GM19023 (cell line): ENCODE results near the gene XYLT1.

Experiments used
- ATAC-seq: cut with Tn5 transposase; IDR thresholded peaks from one replicate; pipeline ENCODE4 v1.9.1; 2021; ENCODE audit warnings: mild to moderate bottlenecking, moderate library complexity; ENCODE audit not compliant: unreplicated experiment

Gene XYLT1

DNA sequence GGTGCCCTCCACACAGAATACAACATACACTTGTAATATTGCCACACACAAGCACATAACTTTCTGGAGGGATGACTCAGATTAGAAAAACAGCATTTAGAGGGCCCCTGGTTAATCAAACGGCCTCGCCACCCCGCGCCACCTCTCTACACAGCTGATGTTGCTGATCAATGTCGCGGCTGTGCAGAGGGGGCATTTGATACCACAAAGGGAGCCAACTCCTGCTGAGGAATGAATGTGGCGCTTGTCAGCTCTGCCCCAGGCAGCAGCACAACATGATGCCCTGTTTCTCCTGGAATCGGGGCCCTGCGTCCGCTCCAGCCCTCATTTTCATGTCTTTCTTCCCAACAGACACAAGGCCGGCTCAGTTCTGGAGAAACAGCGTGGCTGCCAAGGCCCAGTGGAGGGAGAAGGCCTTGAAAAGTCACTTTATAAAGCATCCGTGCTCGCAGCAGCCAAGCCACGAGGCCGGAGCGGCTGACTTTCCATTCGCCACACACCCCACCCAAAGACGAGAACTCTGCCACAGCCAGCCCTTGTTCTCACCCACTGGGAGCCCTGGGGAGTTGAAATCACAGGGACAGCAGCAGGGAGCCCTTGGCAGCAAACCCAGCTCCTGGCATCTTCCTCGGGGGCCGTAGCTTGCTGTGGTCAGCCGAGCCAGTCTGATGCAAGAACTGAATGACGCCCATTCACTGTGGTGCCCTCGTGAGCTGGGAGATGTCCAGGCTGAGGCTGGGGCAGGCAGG lies 65.6 kb downstream of the XYLT1 start:
- no peak for ATAC-seq

DNA sequence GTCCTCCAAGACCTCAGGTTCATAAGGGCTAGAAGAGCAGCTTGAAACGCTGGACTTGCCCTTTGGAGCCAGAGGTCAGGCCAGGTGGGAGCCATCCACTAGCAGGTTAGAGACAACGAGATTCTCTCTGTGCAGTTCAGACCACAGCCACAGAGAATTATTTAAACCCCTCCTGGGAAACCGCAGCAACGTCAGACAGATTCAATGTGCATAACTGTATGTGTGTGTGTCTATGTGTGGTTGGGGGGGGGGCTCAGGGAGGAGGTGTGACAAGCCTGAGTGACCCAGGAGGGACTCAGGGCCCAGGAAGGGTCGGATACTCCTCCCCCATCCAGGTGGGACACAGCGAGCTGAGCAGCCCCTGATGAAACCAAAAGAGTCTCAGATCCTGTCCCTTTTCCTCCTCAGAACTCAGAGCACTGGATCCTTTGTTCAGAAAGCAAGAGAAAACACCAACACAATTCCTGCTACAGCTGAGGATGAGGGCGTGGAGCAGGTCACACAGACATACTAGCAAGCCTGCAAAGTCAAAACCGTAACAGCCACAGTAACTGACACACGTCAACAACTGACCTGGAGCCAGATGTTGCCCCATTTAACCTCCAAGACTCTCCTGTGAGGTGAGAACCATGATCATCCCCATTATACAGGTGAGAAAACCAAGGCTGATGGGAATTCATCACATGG lies 66.8 kb downstream of the XYLT1 start:
- no peak for ATAC-seq

DNA sequence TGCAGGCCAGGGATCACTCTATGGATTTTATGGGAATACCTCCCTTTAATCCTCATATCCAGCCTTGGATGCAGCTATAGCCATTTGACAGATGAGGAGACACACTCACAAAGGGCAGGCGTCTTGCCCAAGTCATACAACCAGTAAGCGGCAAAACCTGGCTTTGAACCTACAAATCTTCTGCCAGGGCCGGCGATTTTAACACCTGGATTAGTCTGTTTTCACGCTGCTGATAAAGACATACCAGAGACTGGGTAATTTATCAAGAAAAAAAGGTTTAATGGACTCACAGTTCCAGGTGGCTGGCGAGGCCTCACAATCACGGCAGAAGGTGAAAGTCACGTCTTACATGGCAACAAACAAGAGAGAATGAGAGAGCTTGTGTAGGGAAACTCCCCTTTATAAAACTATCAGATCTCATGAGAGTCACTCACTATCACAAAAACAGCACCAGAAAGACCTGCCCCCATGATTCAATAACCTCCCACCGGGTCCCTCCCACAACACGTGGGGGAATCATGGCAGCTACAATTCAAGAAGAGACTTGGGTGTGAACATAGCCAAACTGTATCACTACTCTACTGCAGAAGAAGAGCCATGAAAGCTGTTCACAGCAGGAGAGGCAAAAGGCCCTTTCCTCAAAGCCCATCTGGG lies 67.5 kb downstream of the XYLT1 start:
- ATAC-seq, result no peak

DNA sequence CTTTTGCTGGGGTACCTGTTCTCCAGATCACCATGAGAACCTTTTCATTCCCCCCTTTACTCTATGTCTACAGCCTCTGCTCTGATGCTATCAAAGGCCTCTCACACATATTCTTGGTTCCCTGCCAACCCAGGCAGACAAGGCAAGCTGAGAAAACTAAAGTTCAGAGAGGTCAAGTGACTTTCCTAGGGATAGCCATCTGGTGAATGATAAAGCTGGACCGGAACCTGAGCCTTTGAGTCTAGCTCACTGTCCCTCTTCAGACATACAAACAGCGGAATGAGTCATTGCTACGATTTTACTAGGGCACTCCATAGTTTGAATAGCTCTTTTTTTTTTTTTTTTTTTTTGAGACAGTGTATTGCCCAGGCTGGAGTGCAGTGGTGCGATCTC lies 73.3 kb downstream of the XYLT1 start:
- no peak for ATAC-seq

DNA sequence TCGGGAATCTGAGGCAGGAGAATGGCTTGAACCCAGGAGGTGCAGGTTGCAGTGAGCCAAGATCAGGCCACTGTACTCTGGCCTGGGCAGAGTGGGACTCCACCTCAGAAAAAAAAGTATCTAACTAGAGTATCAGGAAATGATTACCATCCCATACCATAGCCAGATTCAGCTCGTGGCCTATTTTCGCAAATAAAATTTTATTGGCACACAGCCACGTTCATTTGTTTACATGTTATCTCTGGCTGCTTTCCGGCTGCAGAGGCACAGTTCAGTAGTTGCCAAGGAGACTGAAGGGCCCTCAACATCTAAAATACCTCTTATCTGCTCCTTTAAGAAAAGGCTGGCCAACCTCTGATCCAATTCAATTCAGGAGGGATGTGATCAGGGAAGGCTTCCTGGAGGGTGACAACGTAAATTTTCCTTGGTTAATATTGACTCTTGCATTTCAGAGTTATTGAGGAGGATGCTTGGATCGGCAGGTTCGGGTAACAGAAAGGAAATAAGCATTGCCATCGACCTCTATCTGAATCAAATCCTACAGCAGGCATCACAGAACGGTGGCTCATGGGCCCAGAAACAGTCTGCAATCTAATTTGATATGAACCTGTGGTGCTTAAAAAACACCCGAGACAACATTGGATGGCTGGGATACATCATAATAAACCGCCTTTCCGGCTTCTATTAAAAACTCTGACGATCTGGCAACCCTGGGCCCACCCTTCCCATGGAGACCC lies 73.8 kb downstream of the XYLT1 start:
- ATAC-seq, result no peak

DNA sequence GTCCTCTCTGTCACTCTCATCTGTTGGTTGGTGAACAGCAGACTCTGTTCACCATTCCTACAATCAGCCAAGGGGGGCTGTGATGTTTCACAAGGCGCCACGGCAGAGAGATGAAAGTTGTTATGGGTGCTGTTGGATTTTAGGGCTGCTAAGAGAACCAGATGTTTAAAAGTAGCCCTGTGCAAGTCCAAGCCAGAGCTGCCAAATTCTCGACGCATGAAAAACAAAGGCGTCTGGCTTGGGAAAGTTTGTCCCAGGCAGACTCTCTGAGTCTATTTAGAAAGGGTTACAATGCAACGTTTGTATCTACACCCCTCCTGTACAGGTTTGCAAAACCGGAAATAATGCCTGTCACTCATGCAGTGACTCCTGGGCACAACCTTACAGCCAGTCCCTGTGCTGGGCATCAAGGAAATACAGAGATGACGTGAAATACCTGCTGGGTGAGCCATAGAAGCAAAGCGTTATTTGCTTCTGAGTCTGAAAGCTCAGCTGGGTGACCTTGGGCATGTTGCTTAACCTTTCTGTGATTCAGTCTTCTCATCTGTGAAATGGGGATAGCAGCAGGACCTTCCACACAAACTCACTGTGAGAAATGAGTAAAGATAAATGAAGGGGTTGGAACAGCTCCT lies 74.8 kb downstream of the XYLT1 start:
- ATAC-seq, result no peak

DNA sequence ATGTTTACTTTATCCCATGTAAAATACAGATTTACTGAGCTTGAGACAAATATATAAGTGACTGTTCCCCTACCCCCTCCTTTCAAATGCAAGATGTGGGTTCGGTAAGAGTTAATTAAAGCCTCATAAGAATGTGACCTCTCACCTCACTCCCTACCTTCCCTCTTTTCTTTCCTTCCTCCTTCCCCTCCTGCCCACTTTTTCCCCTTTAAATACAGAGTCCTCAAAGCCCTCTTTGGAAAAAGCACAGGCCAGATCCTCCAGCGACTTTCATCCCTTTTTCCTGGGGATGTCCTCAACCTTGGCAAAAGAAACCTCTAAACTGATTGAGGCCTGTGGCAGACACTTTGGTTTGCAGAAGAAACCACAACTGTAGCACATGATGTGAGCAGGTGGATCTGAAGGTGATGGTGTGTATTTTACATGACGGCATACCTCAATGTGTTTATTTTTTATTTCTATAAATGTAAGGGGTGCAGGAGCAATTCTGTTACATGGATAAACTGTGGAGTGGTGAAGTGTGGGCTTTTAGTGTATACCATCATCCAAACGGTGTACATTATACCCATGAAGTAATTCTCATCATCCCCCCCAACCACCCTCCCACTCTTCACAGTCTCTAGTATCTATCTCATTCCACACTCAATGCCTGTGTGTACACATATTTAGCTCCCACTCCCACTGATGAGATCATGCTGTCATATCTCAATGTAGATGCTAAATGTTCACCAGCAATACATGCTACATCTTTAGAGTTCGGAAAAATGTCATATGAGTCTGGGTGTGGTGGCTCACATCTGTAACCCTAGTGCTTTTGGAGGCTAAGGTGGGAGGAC lies 77.7 kb downstream of the XYLT1 start:
- ATAC-seq, result no peak

DNA sequence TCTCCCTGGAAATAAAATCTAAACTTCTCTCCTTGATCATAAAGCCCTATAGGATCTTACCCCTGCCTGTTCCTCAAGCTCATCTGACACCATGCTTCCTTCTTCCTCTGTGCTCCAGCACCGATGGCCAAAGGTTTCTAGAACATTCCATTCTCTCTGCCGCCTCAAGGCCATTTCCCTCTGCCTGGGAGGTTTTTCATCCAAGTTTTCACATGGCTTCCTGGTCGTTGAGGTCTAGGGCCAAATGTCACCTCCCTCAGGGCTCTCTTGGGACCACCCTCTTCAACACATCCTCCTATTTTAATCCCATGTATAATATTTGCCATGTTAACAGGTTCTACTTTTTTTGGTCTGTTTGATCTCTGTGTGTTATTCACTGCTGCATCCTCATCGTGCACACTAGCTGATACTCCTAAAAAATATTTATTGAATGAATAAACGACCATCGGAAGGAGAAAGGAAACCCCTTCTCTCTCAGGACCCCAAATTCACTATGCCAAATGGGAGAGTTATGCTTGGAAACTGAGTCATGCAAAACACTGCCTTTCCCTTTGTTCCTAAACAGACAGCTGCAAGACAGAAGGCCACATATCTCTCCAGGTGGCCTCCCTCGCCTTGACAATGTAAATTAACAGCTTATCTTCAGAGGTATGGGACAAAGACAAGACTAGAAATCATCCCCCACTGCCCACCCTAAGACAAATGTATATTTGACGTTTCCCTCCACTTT lies 78.5 kb downstream of the XYLT1 start:
- no peak for ATAC-seq

DNA sequence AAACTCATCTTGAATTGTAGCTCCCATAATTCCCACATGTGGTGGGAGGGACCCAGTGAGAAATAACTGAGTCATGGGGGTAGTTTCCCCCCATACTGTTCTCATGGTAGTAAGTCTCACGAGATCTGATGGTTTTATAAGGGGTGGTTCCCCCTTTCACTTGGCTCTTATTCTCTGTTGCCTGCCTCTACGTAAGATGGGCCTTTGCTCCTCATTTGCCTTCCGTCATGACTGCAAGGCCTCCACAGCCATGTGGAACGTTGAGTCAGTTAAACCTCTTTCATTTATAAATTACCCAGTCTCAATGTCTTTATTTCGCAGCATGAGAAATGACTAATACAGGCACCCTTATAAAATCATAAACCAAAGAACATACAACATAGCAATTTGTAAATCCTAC lies 79.0 kb downstream of the XYLT1 start:
- ATAC-seq, result no peak

DNA sequence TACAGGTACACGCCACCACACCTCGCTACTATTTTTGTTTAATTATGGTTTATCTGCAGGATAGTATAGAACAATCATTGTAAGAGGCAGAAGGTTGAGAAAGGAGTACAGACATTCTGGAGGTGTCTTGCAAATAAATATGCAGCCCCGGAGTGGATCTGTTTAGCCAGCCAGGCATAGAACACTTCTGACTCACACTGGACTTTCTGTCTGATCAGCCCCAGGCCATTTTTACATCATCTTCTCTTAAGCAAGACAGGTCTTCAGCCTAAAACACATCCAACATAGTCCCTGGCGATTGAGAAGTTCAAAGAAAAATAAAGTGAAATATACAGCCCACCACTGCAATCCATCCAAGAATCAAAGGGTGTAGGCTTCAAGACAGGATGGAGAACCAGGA lies 81.4 kb downstream of the XYLT1 start:
- no peak for ATAC-seq

DNA sequence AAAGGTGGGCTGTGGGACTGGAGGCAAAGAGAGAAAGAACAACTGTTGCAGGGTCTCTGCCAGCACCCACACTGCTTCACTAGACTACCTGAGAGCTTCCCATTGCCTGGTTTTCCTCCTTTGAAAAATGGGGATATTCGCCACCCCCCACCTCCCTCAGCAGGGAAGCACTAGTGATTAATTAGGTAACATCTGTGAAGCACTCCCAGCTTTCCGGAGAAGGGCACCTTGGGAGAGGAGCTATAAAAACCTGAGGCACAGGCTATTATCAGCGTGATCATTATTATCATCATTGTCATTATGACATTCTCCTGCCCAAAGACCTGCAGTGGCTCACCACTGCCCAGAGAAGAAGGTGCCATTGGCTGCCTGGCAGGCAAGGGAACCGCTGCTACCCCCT lies 83.5 kb downstream of the XYLT1 start:
- ATAC-seq, result no peak

DNA sequence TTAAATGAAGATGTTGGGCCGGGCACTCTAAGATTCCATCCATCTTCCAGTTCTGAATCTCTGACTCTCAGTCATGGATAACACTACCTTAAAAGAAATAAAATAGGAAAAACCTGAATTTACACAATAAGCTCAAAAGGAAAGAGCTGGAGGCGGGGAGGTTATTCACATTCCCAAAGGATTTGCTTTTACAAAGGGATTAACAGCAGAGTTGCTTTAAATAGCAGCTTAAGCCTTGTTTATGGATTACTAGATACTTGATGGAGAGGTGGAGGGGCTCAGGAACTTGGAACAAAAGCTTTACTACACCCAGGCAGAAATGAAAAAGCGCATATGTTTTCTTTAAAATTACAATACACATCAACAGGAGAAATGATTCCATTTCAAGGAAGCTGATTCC lies 84.5 kb downstream of the XYLT1 start:
- no peak for ATAC-seq

DNA sequence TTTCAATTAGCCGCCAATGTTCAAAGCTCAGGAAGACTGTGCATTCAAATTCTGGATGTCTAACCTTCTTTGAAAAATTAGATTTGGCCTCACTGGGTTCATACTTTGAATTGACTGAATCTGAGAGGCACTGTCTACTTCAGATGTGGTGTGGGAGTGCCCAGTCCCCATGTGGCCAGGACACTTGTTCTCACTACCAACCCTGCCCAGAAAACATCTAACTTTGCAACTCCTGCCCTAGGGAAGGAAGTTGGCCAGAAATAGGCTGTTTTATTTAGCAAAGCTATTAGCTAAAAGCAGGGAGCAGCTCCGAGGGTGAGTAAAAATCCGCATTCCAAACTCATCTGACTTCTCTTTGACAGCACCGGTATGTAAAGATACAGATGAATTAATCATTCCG lies 86.3 kb downstream of the XYLT1 start:
- no peak for ATAC-seq

DNA sequence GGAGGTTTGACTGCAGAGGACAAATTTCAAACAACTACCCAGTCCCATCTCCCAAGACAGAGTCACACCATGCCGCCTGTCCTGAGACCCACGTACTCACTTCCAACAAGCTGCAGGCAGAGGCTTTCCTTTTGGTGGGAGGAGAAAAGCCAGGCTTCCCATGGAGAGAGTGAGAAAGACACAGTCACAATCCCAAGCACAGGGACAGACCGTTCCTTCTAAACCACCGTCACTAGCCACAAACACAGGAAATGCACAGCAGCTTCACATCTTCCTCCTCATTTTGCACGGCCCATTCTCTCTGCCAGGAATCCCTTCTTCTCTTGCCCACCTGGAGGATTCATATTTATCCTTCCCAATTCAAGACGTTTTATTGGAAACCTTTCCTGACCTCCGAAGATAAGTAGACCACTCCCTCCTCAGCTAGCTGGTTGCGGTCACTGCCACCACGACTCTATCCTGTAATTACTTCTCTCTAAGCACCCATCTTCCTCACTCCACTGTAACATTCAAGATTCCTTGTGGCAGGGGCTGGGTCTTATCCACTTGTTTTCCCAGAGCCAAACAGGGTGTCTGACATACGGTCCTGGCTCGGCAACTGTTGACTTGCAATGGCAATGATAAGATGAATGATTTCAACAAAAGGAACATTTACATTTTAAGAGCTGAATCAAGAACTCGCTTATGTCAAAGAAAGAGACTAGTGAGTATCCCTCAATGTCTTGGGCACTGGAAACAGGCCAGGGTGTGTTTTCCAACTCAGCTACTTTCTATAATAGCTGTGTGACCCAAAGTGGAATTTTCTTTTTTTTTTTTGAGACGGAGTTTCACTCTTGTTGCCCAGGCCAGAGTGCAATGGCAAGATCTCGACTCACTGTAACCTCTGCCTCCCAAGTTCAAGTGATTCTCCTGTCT lies 87.6 kb downstream of the XYLT1 start:
- ATAC-seq, result no peak

DNA sequence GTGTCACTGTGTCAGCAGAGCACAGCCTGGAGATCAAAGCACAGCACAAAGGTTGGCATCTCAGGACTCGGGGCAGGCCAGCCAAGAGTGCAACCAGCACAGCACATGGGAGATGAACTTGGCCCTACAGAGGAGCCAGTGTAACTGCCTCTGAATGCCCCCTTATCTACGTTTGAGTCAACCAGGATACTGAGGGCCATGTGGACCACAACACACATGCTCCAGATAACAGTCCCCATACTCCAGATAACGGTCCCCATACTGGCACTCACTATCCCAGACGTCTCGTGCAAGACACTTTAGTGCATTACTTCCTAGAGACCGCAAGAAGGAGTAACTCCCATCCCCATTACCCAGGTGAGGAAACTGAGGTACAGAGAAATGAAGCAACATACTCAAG lies 88.2 kb downstream of the XYLT1 start:
- no peak for ATAC-seq

DNA sequence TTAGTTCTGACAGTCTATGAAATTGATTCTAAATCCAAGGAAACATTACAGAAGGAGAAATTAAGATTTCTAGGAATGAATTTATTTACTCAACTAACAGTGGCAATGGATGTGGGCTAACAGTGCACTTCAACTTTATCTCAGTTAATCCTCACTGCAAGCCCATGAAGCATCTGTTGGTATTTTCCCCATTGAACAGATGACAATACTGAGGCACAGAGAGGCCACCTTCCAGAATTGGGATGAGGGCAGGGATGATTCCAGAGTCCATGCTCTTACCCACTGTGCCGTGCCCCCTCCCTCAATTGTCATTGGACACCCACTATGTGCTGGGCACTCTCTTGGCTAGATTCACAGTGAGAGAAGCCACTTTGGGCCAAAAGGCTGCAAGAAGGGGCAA lies 89.0 kb downstream of the XYLT1 start:
- no peak for ATAC-seq

DNA sequence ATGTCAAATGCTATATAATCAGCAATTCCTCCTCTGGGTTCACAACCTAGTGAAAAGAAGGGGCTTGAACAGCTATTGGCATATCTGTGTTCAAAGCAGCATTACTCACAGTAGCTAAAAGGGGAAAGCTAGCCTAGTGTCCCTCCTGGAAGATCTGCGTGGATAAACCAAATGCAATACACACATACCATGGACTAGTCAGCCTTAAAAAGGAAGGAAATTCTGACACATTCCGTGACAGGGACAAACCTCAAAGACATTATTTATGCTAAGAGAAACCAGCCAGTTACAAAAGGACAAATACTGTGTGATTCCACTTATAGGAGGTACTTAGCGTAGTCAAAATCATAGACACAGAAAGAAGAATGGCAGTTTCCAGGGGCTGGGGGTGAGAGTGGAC lies 90.1 kb downstream of the XYLT1 start:
- ATAC-seq, result no peak

DNA sequence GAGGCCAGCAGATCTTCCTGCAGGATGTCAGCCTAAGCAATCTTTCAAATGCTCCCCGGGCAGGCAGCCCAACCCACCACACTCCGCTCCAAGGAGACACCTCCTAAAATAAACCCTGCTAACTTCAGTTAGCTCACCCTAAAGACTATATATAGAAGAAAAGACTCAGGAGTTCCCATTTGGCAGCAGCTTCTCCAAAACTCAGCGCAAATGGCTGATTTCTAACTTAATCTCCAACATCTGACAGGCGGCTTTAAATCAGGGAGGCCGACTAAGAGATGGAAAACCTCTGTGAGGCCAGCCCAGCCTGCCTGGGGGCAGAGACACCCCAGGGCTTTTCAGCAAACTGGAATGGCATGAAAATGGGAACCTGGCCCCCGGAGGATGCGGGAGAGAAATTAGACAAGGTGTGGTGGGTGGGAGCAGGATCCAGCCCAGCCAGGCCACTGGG lies 91.6 kb downstream of the XYLT1 start:
- ATAC-seq, result no peak
